Fibroblast of the aortic adventitia (primary cell): ENCODE data around the gene ZFP91. TPM values are rescaled to one million over a fixed set of nuclear protein-coding genes. Genes with fewer than 3 reads are reported as not detected.

Source experiments
- DNase-seq: peaks from one replicate; pipeline ENCODE4 v3.0.0-alpha.2; 2010; ENCODE audit warnings: low read depth
- H3K4me3 ChIP-seq: 2 replicates; pipeline ENCODE4 v1.5.1; 2011; ENCODE audit warnings: low read depth, mild to moderate bottlenecking, control low read depth, low read length, moderate library complexity
- total RNA-seq: library from RNA; depleted of rRNA; stranded (reverse); fragments of >200 nt; gene quantifications from 2 replicates; pipeline ENCODE4 v1.2.3, GENCODE V29; 2012; ENCODE audit warnings: low replicate concordance
- TF ChIP-seq, protein P1 (sequence below): IDR thresholded peaks from 2 replicates; pipeline ENCODE4 v1.5.1; 2011; ENCODE audit warnings: mild to moderate bottlenecking, low read length, control low read depth, inconsistent platforms; ENCODE audit not compliant: insufficient read depth

Gene ZFP91
- total RNA-seq, 1 donor = 73.4 TPM

- H3K4me3 ChIP-seq = no peak overlapping the region
- DNase-seq = no peak
- TF ChIP-seq, protein P1, sequence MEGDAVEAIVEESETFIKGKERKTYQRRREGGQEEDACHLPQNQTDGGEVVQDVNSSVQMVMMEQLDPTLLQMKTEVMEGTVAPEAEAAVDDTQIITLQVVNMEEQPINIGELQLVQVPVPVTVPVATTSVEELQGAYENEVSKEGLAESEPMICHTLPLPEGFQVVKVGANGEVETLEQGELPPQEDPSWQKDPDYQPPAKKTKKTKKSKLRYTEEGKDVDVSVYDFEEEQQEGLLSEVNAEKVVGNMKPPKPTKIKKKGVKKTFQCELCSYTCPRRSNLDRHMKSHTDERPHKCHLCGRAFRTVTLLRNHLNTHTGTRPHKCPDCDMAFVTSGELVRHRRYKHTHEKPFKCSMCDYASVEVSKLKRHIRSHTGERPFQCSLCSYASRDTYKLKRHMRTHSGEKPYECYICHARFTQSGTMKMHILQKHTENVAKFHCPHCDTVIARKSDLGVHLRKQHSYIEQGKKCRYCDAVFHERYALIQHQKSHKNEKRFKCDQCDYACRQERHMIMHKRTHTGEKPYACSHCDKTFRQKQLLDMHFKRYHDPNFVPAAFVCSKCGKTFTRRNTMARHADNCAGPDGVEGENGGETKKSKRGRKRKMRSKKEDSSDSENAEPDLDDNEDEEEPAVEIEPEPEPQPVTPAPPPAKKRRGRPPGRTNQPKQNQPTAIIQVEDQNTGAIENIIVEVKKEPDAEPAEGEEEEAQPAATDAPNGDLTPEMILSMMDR = no peak
Observed at GRCh38 chr11:58645854-58646253, 67.0 kb downstream of the ZFP91 start.

DNA sequence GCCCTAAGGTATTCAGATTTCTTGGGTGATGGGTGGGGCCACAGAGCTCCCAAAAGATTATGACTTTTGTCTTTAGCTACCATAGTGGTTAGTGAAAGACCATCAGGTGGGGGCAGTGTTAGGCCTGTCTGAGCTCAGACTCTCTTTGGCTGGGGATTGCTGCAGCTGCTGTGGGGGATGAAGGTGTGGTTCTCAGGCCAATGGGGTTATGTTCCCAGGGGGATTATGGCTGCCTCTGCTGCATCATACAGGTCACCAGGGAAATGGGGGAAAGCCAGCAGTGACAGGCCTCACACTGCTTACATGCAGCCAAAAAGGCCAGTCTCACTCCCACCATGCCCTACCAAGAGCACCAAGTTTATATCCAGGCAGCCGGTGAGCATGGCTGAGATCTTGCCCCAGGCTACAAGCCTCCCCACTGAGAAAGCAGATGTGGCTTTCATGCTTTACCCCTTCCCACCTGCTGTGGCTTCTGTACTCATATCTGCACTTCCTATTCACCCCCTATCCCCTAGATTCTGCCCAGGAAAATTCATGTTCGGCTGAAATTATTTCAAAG, 68.4 kb downstream of the ZFP91 start:
- no peak overlapping the region for H3K4me3 ChIP-seq
- TF ChIP-seq, protein P1 = no peak
- no peak for DNase-seq

DNA sequence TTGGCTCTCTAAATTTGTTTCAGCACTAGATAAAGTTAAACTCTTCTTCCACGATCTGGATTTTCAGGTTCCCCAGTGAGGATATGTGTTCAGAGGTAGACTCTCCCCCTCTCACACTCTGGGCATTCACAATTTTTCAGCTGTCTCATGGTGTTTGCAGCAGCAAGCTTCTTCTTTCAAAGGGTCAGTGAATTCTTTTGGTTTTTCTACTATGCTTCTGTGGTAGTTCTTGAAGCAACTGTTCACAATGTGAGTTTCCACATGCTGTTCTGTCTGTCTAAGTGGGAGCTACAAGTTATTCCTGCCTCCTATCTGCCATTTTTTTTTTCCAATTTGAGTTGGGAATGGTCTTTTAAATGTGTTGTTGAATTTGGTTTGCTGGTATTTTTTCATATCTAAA, 69.0 kb downstream of the ZFP91 start:
- TF ChIP-seq, protein P1 = no peak
- no peak for DNase-seq
- no peak overlapping the region for H3K4me3 ChIP-seq

DNA sequence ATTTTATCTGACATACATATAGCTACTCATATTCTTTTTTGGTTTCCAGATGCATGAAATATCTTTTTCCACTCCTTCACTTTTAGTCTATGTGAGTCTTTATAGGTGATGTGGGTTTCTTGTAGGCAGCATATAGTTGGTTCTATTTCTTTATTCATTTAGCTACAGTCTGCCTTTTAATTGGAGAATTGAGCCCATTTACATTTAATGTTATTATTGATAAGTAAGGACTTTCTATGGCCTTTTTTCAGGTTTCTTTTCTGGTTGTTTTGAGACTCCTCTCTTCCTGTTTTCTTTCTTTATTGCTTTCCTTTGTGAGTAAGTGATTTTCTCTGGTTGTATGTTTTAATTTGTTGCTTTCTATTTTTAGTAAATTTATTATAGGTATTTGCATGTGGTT, 70.8 kb downstream of the ZFP91 start:
- DNase-seq = no peak
- TF ChIP-seq, protein P1 = no peak
- H3K4me3 ChIP-seq = no peak overlapping the region

DNA sequence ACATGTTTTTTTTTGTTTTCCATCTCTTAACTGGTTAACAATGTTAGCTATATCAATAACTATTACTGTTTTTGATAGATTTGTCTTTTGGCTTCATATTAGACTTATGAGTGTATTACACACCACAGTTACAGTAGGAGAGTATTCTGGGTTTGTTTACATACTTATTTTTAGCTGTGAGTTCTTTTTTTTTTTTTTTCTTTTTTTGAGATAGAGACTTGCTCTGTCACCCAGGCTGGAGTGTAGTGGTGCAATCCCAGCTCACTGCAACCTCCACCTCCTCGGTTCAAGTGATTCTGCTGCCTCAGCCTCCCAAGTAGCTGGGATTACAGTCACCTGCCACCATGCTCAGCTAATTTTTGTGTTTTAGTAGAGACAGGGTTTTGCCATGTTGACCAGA, 71.6 kb downstream of the ZFP91 start:
- no peak overlapping the region for H3K4me3 ChIP-seq
- no peak for DNase-seq
- TF ChIP-seq, protein P1 = no peak

DNA sequence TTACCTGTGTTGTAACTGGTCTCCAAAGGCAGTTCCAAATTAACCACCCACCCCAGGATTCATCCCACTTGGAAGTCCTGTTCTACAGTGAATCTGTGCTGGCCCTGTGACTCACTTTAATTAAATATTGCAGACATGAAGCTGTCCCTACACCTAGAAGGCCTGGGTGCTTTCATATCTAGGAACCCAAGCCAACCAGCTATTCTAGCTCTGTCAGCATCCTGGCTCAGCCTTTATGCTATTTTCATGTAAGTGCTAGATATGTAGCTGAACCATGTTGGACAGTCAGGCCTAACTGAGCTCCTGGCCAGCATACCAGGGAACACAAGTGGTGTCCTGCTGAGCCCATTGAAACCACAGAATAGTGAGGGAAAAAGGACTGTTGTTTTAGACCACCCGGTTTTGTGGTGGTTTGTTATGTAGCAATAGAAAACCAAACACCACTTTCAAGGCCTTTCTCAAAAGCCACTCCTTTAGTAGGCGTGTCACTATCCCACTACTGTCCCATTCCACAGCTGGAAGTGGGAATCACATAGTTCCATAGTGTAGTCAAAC, 73.9 kb downstream of the ZFP91 start:
- no peak overlapping the region for H3K4me3 ChIP-seq
- DNase-seq = no peak
- TF ChIP-seq, protein P1 = no peak
